ENCODE results near the gene TOR1A. TPM values are rescaled to one million over a fixed set of nuclear protein-coding genes. Genes with fewer than 3 reads are reported as not detected.

The TOR1A gene
- polyA plus RNA-seq, 2 of the 4 experiments (the other 2 are of a cell fraction), result 54.0 to 74.9 TPM

- TF ChIP-seq CTCF (IDR thresholded peaks at IDR 0.05), result no peak
- no peak for TF ChIP-seq TFCP2L1 (CRISPR knock-in tag; IDR thresholded peaks at IDR 0.05)
- TF ChIP-seq SMC3 (IDR thresholded peaks at IDR 0.05), result no peak
- no peak for TF ChIP-seq CBX2 (IDR thresholded peaks at IDR 0.05; ENCODE audit: borderline replicate concordance, low read depth)
- CTCF ChIA-PET, result no interaction called here
- POLR2A ChIA-PET, result no interaction called here
Observed at GRCh38 chr9:129835860-129836223, 11.9 kb upstream of the TOR1A start.

GRCh38 chr9:129835128-129835859 lies 11.4 kb upstream of the TOR1A start, which contains the start of the genes C9orf78 and USP20:
TSS of gene C9orf78 (minus strand) at chr9:129835275. CDS start at chr9:129835221, 54 bp downstream.
TSS of gene USP20 (plus strand) at chr9:129835458. CDS start at chr9:129852556, 17,098 bp downstream.
- FAIRE-seq, result no peak
- Histone ChIP-seq H3K9me3 (no peaks in the 10 kb centered on the region), H3K4me2 (peak within 1 kb of the TSS; percentile 93), H3K27ac (peak within 1 kb of the TSS; percentile 79 to 90), H3K4me3 (peak within 1 kb of the TSS; percentile 96), H3K4me1 (peaks cover 15% of the 10 kb centered on the region; the same call in 2 of the 3 replicates)
- ChIA-PET CTCF (interaction anchor here (0.8 kb wide), 1 partner anchor 285 kb away, joined by 3 read pairs; no protein-coding TSS in a partner anchor), POLR2A (interaction anchor here (0.6 to 1.1 kb wide), 3 partner anchors 11 to 133 kb away, joined by 3 to 8 read pairs (median 3); no protein-coding TSS in a partner anchor)
- DNase-seq (ENCODE audit: low read depth in 1 of 2, low spot score in 1 of 2), result peak; percentile 91 to 95
- peak; percentile 96 to 97 for ATAC-seq
- 1% methylated on average over 29 of the region's 81 CpGs for WGBS (ENCODE audit: missing lambda C conversion rate)
- peak; percentile 58; the same call in 1 of the 2 replicates for TF ChIP-seq BHLHE40 (IDR thresholded peaks at IDR 0.05; ENCODE audit: low read depth, low read length)
- peak; percentile 73; the same call in 1 of the 2 replicates for TF ChIP-seq KDM5A (IDR thresholded peaks at IDR 0.05)
- TF ChIP-seq CBX8 (IDR thresholded peaks at IDR 0.05), result no peak
- TF ChIP-seq PHF8 (IDR thresholded peaks at IDR 0.05; ENCODE audit: borderline replicate concordance, low read depth), result peak; percentile 74; the same call in 1 of the 2 replicates
- peak; percentile 90 for TF ChIP-seq PBX3 (IDR thresholded peaks at IDR 0.05)
- peak; percentile 59; the same call in 1 of the 2 replicates for TF ChIP-seq MYC (IDR thresholded peaks at IDR 0.05; ENCODE audit: borderline replicate concordance, low read length)
- peak; percentile 87 for TF ChIP-seq BCL3 (IDR thresholded peaks at IDR 0.05)
- TF ChIP-seq GATA3 (IDR thresholded peaks at IDR 0.05; ENCODE audit: borderline replicate concordance), result no peak
- TF ChIP-seq HOXB13 (CRISPR knock-in tag; IDR thresholded peaks at IDR 0.05; ENCODE audit: low read depth), result no peak
- TF ChIP-seq HES2 (IDR thresholded peaks at IDR 0.05), result no peak
- TF ChIP-seq ZSCAN20 (CRISPR knock-in tag; IDR thresholded peaks at IDR 0.05), result no peak
- TF ChIP-seq ATOH8 (CRISPR knock-in tag; IDR thresholded peaks at IDR 0.05; ENCODE audit: low read depth), result no peak
- TF ChIP-seq JUN (IDR thresholded peaks at IDR 0.05), result peak; percentile 37 to 77; a peak in 3 of 5 replicates
- TF ChIP-seq TFCP2L1 (CRISPR knock-in tag; IDR thresholded peaks at IDR 0.05), result no peak
- no peak for TF ChIP-seq NR3C1 (IDR thresholded peaks at IDR 0.05)
- no peak for TF ChIP-seq CTCF (IDR thresholded peaks at IDR 0.05)
- TF ChIP-seq POLR2A (IDR thresholded peaks at IDR 0.05; ENCODE audit: low read length), result peak; percentile 91
- no peak for TF ChIP-seq ZC3H11A (IDR thresholded peaks at IDR 0.05)
- TF ChIP-seq CHD2 (IDR thresholded peaks at IDR 0.05; ENCODE audit: low read length, partially characterized antibody), result no peak
- no peak for TF ChIP-seq RFX5 (IDR thresholded peaks at IDR 0.05)
- TF ChIP-seq MAX (IDR thresholded peaks at IDR 0.05), result peak; percentile 60
- TF ChIP-seq ELK1 (IDR thresholded peaks at IDR 0.05; ENCODE audit: low read depth, low read length), result no peak
- TF ChIP-seq RCOR1 (IDR thresholded peaks at IDR 0.05; ENCODE audit: low read depth, low read length), result no peak
- no peak for TF ChIP-seq EHF (CRISPR knock-in tag; IDR thresholded peaks at IDR 0.05)
- TF ChIP-seq CHD4 (IDR thresholded peaks at IDR 0.05; ENCODE audit: borderline replicate concordance), result no peak
- TF ChIP-seq CBX2 (IDR thresholded peaks at IDR 0.05; ENCODE audit: borderline replicate concordance, low read depth), result no peak

More at GRCh38 chr9:129835860-129836223, 11.9 kb upstream of the TOR1A start:
- H3K4me1 ChIP-seq, result peaks cover 15% of the 10 kb centered on the region; the same call in 2 of the 3 replicates
- no peak for FAIRE-seq
- H3K9me3 ChIP-seq, result no peaks in the 10 kb centered on the region
- H3K27ac ChIP-seq, result peak overlapping the region; percentile 79 to 90
- 7% methylated on average over 19 of the region's 19 CpGs for WGBS (ENCODE audit: missing lambda C conversion rate)
- H3K4me2 ChIP-seq, result peak overlapping the region; percentile 93
- ATAC-seq, result peak; percentile 3 to 18; a peak in 5 of 6 replicates
- H3K4me3 ChIP-seq, result peak overlapping the region; percentile 96
- DNase-seq (ENCODE audit: low read depth in 1 of 2, low spot score in 1 of 2), result peak in 1 of 2 experiments; percentile 17

Data from A549 (cell line).